ENCODE results near the gene TXN2. TPM values are rescaled to one million over a fixed set of nuclear protein-coding genes. Genes with fewer than 3 reads are reported as not detected.
"Not testable (repeated sequence)": the region's sequence is repeated elsewhere in the genome, so short reads cannot be mapped to it uniquely, and the experiment has no call there.

Gene TXN2
- polyA plus RNA-seq, 4 donors: 106 to 133 (median 125) TPM

GRCh38 chr22:36457688-36458450, 23.6 kb downstream of the TXN2 start:
- no peak for DNase-seq (ENCODE audit: low read depth in 4 of 4, low spot score in 3 of 4)

- DNase-seq (ENCODE audit: low read depth in 4 of 4, low spot score in 3 of 4): no peak
Observed at GRCh38 chr22:36456464-36456845, 25.0 kb downstream of the TXN2 start.

DNA sequence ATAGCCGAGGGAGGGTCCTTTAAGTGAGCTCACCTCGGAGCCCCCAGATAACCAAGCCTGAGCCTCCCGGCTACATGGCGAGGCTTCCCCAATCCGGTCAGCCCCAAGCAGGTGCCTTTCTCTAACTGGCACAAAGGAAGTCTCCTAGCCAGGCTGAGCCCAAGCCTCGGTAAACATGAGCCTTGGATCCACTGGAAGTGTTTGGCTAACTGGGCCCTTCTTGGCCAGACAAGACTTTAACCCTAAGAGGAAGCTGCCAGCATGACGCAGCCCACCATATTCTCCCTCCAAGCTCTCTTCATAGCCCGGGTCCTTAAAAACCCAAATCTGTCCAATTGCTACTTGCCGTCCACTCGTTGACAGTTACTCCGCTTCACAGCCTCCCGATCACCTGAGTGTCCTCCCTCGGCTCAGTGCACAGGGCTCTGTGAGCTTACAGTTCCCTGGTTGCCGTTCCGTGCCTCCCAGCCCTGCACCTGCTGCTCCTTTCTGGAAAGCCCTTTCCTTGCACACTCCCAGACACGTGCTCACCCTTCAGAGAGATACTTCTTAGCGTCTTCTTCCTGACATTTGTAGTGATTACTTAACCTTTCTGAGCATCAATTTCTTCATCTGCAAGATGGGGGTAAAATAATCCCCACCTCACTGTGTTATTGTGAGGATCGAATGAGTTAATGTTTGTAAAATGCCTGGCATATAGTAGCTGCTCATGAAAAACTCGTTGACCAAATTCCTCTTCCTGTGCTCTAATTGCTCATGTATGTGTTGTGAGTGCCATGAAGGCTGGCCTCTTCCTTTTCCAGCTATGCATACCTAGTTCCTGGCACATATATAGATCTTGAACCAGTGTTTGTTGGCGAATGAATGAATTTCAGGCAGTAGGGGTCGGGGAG, 25.6 kb downstream of the TXN2 start:
- no peak for DNase-seq (ENCODE audit: low read depth in 4 of 4, low spot score in 3 of 4)

GRCh38 chr22:36454916-36455570, 26.4 kb downstream of the TXN2 start:
- peak in 3 of 4 donors; percentile 75 to 79 (median 78) for DNase-seq (ENCODE audit: low read depth in 4 of 4, low spot score in 3 of 4)

GRCh38 chr22:36453855-36454378, 27.5 kb downstream of the TXN2 start:
- no peak for DNase-seq (ENCODE audit: low read depth in 4 of 4, low spot score in 3 of 4)

- DNase-seq (ENCODE audit: low read depth in 4 of 4, low spot score in 3 of 4): not testable (repeated sequence)
Observed at GRCh38 chr22:36452978-36453607, 28.3 kb downstream of the TXN2 start.

DNA sequence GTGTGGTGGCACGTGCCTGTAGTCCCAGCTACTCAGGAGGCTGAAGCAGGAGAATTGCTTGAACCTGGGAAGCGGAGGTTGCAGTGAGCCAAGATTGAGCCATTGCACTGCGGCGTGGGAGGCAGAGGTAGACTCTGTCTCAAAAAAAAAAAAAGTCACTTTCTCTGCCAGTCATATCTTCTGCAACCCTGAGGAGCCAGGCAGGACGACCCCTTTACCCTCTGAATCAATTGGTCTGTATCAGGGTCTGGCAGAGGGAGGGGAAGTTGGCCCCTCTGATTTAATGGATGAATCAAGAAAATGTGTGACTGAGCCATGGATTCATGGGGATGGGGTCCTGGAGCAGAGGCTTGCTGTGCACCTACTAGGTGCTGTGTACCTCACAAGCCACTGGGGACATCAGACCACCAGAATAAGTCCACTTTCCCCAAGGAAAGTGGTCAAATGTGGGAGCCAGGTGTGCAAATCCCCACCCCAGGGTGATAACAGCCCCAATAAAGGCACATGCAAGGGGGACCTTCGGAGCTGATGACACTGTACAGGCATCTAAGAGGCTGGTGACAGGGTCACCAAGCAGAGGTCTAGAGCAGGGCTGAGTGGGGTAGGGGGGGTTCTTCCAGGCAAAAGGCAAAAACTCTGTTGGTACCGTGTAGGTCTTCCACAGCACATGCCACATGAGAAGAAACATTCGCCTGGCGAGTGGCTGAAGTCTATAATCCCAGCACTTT, 29.0 kb downstream of the TXN2 start:
- DNase-seq (ENCODE audit: low read depth in 4 of 4, low spot score in 3 of 4): no peak

DNA sequence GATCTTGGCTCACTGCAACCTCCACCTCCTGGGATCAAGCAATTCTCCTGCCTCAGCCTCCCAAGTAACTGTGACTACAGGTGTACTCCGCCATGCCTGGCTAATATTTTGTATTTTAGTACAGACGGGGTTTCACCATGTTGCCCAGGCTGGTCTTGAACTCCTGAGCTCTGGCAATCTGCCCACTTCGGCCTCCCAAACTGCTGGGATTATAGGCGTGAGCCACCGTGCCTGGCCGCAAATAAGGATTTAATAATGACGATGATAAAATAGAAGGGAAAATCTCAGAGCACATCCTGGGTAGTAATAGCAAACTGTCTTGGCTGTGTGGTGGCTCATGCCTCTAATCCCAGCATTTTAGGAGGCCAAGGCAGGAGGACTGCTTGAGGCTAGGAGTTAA, 30.5 kb downstream of the TXN2 start:
- DNase-seq (ENCODE audit: low read depth in 4 of 4, low spot score in 3 of 4): not testable (repeated sequence)

DNA sequence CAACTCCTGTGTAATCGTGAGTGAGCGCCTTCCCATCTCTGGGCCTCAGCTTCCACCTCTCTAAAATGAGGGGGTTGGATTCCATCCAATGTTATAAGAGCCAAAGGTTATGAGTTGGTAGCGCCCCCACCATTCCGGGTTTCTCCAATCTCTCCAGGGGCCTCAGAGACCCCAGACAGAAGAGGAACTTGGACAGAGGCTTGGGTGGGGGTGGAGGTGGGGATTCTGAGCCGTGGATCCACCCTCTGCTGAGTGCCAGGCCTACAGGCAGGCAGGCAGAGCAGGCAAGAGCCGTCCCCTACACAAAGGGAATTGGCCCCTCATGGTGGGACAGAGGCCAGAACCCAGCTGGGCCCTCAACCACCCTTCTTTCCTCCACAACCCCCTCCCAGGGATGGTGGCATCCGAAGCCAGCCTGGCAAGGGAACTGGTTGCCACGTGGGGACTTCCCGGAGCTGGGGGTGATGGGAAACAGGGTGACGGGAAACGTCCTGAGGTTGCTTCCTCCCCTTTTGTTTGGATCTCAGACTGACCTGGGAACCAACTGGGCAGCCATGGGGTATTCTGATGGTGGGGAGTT, 31.8 kb downstream of the TXN2 start:
- no peak for DNase-seq (ENCODE audit: low read depth in 4 of 4, low spot score in 3 of 4)

- DNase-seq (ENCODE audit: low read depth in 4 of 4, low spot score in 3 of 4): no peak
Observed at GRCh38 chr22:36447632-36448031, 33.8 kb downstream of the TXN2 start.

DNA sequence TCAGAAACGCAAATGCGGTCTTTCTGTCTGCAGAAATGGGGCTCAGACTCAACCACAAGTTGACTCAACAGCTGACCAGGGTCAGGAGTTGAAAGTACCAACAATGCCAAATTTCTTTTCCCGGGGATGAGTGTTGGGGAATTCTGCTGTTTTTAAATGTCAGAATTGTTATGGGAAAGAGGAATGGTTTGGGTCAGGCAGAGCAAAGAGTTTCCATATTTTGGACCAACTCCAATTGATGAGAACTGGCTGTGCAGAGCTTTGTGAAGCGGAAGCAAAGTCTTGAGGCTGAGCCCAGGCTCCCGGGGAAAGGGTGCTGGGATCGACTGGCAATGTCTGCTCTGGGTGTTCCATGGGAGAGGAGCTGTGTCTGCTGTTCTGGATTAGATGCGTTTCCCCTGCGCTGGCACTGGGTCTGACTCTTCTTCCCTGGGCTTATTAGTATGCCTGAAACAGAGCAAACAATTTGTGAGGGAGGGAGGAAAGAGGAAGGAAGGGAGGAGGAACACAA, 36.2 kb downstream of the TXN2 start:
- no peak for DNase-seq (ENCODE audit: low read depth in 4 of 4, low spot score in 3 of 4)

- no peak for DNase-seq (ENCODE audit: low read depth in 4 of 4, low spot score in 3 of 4)
Observed at GRCh38 chr22:36443198-36443770, 38.2 kb downstream of the TXN2 start.

- DNase-seq (ENCODE audit: low read depth in 4 of 4, low spot score in 3 of 4): no peak
Observed at GRCh38 chr22:36442506-36443197, 38.8 kb downstream of the TXN2 start.

- DNase-seq (ENCODE audit: low read depth in 4 of 4, low spot score in 3 of 4): no peak
Observed at GRCh38 chr22:36440429-36441002, 40.9 kb downstream of the TXN2 start.

- no peak for DNase-seq (ENCODE audit: low read depth in 4 of 4, low spot score in 3 of 4)
Observed at GRCh38 chr22:36439481-36440271, 41.8 kb downstream of the TXN2 start.

- no peak for DNase-seq (ENCODE audit: low read depth in 4 of 4, low spot score in 3 of 4)
Observed at GRCh38 chr22:36435516-36436415, 45.7 kb downstream of the TXN2 start.

Measured in left renal pelvis (tissue), 4 donors.